HG03159 (cell line): ENCODE measurements around the gene GADL1.

Source experiments
- ATAC-seq: cut with Tn5 transposase; IDR thresholded peaks from one replicate; pipeline ENCODE4 v1.9.1; 2021; ENCODE audit warnings: mild to moderate bottlenecking, moderate library complexity; ENCODE audit not compliant: unreplicated experiment

The GADL1 gene

DNA sequence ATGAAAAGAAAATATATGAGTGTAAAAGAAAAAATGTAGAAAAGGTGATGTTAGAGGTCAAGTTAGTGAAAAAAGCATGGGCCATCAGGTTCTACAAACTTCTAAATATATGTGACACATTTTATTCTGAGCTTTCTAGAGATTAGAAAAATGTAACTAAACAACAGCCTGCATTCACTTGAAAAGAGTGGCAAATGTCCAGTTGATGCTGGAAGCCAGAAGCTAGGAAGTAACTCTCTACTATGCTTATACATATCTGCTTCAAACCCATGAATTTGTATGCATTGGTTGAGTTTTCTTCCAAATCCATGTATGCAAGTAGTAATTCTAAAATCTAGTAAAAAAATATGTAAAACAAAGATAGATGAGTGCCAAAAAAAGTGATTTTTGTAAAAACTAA is 164.5 kb downstream of the GADL1 start:
- ATAC-seq, result no peak

DNA sequence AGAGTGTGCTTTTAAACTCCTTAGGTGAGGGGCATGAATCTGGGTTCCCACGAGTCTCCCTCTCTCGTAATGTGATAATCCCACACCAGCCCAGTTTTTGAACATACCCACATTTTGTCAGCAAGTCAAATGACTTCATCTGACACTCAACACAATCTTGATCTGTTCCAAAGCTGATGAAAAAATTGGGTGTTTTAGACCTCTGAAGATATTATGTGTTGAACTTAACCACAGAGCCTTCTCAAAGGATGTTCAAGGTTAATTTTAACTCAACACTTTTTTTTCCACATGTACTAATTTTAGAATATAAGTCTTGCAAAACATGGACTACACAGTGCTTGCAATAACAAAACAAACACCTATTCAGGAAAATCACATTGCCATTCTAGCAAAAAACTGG is 164.9 kb downstream of the GADL1 start:
- no peak for ATAC-seq

DNA sequence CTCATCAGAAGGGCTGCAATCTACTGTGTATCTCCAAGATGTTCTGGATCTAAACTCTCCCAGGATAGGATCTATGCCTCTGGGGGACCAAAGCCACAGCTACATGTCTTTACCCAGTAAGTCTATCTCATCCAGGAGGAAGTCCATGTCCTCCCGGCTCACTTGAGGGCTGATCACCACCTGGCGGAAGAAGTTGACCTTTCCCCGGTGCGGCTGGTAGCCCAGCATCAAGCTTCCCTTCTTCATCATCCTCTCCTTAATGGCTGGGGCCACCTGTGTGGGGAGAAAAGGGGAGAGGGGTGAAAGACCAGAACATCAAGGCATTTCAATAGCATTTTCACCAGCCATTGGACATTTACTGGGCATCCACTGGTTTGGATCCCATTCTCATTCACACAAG is 166.3 kb downstream of the GADL1 start:
- no peak for ATAC-seq

DNA sequence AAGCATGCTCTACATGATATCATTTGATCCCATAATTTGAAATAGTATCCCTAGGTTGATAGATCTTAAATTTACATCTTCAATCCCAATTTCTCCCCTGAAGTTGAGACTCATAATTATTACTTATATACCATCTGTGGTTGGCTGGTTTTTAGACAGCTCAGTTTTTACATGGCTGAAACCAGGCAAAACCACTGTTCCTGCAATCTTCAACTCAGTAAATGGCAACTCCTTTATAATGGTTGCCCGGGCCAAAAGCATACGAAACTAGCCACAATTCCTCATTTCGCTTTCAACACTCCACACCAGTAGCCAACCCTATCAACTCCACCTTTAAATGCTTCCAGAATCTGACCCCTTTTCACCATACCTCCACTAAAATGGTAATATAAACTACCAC is 169.6 kb downstream of the GADL1 start:
- ATAC-seq, result no peak

DNA sequence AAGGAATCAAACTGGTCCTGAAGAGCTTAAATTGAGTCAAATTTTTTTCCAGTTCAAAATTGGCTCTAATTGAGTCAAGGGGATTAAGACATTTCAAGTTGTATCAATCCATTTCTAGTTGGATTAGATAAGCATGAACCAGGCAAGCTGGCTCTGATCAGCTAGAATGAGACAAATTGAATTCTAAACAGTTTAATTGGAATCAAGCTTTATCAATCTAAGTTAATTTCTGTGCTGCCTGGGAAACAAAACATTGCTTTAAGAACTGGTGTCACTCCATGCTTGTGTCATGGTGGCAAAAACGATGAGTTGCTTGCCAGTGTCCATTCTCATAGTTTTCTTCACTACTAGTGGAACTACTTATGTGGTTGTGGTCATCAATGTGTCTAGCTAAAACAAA is 171.2 kb downstream of the GADL1 start:
- ATAC-seq, result no peak

DNA sequence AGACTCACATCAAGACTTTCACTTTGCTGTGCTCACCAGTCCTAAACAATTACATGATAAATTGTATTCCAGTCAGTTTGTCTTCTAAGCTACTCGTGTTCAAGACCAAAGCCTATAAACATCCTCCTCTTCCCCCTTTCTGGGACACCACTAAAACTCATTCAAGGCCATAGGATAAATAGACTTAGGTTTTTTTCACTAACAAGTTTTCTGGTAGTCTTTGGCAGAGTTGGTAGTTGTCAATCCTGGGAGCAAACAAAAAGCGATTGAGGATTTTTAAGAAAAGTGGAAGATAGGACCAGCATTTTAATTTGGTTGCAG is 173.2 kb downstream of the GADL1 start:
- ATAC-seq, result no peak

DNA sequence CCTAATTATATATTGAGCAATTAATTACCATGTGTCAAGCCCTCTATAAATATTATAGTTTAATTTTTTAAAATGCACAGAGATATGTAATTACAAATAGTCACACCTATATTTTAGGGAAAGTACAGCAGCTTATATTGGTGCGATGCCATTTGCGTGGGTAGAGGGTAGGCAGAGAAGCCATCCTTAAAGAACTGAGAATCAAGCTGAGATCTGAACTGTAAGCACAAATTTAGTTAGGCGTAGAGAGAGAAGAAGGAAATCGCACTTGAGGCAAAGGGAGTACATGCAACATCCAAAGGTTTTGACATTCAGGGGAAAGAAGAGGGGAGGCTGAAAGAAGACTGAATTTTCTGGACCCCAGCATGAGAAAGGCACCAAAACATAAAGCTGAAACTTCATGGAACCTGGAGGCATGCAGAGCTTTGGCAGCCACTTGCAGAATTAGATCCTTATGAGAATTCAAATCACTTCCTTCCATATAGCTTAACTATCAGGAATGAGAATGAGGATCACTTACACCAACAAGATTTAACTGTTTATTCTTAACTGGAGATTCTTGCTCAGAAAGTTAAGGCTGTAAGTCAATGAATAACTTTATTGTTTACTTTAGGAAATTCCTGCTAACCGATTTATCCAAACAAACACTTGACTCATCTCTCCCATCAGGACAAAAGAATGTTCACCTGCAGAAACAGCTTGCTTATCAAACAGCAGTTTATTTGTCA is 173.7 kb downstream of the GADL1 start:
- ATAC-seq, result no peak

DNA sequence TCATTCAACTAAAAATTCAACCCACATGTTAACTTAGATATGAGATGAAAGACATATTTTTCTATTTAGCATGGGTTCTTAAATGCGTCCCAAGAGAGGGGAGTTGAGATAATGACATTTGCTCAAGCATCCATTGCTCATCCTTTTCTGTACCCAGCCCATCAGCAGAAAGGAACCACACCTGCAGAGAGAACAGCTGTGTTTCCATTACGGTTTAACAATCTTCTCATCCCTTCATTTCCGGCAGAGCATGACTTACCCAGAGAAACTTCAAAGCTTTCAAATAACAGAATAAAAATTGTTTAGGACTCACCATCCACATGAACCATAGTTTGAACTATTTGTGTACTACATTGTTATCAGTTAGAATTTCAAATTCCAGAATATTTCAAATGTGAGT is 174.9 kb downstream of the GADL1 start:
- ATAC-seq, result no peak

DNA sequence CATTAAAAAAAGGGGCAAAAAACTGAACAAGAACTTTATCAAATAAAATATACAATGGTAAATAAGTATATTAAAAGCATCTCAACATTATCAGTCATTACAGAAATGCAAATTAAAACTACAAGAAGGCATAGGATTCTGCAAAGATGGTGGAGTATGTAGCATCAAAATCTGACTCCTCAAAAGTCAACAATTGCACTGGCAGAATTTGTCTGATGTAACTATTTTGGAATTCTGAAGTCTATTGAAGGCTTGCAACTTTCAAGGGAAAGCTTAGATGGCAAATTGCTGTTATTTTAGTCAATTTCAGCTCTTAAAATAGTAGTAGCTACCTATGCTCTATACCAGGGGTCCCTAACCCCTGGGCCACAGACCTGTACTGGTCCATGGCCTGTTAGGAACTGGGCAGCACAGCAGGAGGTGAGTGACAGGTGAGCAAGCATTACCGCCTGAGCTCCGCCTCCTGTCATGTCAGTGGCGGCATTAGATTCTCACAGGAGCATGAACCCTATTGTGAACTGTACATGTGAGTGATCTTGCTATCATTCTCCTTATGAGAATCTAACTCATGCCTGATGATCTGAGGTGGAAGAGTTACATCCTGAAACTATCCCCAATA is 180.5 kb downstream of the GADL1 start:
- no peak for ATAC-seq

DNA sequence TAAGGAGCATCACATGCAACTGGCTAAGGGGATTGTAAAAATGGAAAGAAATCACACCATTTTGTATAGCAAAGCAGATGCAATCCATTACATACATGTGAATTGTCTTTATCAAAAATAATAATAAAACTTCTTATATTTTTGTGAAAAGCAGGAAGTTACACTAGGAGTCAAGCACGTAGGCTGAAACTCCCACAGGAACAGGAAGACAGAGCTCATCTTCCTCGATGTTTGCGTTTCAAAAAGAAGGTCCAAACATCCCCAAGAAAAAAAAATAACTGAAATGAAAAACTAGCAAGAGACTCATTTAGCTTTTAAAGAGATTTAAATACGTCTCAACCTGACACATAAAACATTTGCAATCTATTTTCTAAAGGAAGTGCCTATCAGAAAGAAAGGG is 181.5 kb downstream of the GADL1 start:
- no peak for ATAC-seq

DNA sequence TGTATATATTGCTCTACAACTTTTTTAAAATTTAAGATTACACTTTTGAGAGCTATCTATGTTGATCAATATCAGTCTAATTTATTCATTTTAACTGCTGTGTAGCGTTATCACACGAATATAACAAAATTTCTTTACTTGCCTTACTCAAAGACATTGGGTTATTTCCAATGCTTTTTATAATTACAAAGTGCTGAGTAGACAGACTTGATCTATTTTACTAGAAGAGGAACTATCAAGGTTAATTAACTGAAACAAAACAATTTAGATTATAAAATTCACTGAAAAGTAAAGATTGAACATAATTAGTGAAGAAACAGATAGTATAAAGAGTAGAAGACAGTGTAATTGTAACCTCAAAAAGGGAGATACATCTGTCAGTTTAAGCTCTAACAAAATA is 182.6 kb downstream of the GADL1 start:
- ATAC-seq, result no peak

DNA sequence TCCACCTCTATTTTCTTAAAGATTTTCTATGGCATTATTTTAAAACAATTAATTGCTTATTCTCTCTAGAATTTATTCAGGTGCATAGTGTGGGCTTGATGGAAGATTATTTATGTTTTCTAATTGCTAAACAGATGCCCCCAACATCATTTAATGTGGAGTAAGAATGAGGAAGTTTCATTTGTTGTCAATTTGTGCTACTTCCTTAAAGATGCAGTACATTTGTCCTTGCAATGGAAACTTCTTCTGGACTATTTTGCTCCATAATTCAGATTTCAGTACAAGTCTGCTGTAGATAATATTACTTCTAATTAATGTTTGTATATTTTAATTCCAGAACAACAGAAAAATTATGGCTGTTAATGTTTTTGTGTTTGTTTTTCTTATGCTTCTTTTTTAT is 183.3 kb downstream of the GADL1 start:
- ATAC-seq, result no peak

DNA sequence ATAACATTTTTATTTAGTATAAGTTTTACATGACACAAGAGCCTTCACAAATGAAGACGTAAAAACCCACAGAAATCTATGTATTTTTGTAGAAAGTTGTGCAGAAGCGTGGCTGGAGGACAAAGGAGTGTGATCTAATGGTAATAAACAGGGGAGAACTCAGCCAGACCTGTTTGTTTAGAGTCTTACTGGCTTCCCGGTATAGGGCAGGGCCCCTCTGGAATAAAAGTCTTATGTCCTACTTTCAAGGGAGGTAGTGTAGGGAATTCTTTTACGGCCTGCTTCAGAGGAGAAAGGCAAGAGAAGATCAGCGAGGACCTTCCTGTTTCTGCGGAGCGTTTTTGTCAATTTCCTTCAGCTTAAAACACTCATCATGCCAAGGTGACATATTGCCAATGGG is 184.4 kb downstream of the GADL1 start:
- ATAC-seq, result no peak

DNA sequence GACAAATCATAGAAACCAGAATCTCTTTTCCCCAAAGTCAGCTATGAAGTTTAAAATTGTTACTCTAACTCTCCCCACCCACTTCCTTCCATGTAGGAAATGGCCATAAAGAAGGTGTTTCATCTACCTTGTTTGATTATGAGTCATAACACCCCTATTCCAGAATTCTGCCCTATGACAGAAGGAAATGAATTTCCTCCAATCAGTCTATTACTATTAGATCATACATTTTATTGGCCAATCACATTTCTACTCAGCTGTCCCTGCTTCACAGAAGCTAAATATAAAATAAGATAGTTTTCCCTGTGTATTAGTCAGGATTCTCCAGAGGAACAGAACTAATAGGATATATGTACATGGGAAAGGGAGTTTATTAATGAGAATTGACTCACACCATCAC is 186.0 kb downstream of the GADL1 start:
- ATAC-seq, result no peak

DNA sequence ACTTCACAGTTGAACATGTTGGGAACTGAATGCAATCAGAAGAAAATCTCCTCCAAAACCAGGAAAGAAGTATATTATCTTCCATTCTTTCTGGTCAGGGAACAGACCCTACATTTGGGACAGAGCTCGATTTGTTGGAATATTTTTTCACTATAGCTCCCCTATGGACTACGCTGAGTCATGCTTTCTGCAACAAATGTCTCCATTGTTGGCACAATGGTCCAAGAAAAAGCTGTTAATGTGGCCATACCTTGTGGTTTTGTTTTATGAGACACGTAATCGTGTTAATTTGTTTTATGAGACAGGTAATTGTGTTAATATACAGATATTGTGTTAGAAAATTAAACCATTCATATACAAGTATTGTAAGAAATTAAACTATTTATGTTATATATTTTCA is 186.6 kb downstream of the GADL1 start:
- ATAC-seq, result no peak

DNA sequence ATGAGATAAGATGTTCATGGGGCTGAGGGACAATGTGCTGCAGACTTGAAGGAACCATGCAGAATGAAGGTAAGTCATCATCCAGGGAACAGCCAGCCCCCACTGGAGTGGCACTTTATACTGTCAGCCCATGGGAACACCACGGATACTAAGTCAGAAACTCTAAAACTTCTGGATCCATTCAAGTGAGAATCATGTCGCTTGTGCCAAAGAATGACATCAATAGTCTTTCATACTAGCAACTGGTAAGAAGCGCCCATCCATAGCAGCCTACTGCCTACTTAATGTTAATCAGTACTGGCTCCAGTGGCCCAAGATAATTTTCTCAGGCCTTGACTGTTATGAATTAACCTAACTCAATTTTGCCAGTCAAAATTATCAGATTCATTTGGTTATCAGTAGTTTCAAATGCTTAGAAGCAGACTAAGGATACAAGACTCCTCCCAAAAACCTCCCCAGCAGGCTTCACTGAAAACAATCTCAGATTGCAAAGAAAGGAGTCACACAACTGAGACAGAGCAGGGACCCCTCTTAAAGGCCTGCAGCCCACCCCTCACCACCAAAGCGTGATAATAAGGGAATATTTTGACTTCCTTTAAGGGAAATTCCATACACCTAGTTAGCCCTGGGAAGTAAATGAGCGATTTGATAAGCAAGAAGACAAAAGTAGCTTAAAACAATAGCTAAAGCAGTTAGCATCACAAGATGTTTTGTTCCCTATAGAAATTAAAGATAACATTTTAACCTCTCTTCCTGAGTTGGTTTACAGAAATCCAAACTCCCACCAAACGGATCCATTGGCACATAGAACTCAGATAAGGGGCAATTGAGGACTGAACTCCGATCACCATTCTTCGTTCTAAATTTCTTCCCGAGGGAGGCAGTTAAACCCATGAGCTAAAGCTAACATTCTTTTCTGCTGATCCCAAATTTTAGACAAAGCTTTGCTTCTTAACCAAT is 189.2 kb downstream of the GADL1 start:
- no peak for ATAC-seq

DNA sequence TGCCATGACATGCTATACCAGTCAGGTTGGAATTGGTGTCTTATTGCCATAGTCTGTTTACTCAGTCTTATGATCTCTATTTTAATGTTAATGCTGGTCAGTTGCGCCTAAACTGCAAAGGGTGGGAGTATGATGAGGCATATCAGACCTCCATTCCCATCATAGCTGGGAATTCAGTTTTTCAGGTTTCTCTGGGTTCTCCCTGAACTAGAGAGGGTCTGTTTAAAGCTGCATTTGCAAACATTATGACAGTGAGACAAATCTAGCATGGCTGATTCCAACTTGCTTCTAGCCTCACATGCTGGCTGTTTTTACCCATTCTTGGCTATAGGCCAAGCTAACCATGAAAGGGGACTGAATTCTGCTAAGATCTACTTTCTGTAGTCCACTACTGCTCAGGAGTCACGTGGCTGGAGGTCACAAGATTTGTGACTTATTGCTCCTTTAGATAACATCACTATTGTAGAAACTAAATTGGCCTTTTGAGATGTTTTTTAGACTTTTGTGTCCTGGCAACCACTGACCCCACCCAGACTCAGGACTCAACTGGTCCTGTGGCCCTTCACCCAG is 191.5 kb downstream of the GADL1 start:
- no peak for ATAC-seq

DNA sequence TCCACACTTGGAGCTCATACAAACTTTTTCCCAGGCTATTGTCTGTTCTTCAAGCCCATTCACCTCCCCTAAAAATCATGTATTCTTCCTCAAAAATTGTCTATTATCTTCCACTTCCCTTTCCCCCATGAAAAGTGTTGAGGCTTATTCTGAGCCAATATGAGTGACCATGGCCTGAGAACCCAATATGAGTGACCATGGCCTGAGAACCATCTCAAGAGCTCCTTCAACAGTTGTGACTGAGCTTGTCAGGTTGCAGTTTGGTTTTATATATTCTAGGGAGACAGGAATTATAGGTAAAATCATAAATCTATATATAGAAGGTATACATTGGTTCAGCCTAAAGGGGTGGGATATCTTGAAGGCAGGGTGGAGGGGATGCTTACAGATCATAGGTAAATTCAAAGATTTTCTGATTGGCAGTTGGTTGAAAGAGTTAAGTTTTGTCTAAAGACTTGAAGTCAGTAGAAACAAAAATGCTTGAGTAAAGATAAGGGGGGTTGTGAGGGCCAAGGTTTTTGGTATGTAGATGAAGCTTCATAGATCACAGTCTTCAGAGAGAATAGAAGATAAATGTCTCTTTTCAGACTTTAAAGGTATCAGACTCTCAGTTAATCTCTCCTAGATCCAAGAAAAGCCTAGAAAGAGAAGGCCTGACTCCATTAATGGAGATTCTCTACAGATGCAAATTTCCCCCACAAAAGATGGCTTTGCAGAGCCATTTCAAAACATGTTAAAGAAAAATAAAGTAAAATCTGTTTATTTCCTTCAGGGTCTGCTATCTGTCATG is 192.2 kb downstream of the GADL1 start:
- no peak for ATAC-seq

DNA sequence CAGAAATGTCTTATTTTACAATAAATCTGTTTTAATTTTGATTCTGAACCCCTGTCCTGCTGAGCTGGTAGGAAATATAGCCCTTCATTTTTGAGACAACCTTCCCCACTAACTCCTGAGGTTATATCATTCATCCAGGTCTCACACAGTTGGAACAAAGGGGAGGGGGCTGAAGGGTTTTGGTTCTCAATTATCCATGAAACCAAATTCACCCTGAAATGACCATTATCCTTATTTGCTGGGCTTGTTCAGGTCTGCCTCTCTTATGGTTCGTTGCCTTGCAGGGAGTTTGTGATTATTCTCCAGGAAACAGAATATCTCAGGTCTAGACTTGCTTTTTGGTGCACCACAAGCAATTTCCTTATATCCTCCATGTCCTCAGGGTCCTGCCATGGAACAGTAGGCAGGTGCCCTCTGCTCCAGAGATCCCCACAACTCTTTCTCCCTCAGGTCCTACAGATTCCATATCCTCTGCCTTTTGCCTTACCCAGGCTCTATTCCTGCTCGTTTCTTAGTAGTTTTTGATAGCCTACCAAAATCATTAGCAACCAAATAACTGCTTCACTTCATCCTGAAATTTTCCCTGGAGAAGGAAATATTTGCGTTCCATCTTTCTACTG is 193.6 kb downstream of the GADL1 start:
- no peak for ATAC-seq

DNA sequence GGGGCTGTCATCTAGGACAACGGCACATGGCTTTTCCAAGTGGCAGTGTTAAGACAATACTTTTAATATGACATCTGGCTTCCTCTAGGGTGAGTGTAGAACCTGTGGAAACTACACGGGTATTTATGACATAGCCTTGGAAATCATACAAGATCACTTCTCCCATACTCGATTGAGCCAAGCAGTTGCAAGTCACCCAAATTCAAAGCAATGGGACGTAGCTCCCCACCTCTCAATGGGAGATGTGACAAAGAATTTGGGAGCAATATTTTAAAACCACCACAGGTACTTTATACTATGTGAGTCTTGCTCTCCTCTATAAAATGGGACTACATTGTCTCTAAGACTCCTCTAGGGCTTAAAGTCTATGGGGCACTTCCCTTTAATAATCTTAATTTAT is 194.5 kb downstream of the GADL1 start:
- no peak for ATAC-seq
